ENCODE data around the gene RASAL3.

DNA sequence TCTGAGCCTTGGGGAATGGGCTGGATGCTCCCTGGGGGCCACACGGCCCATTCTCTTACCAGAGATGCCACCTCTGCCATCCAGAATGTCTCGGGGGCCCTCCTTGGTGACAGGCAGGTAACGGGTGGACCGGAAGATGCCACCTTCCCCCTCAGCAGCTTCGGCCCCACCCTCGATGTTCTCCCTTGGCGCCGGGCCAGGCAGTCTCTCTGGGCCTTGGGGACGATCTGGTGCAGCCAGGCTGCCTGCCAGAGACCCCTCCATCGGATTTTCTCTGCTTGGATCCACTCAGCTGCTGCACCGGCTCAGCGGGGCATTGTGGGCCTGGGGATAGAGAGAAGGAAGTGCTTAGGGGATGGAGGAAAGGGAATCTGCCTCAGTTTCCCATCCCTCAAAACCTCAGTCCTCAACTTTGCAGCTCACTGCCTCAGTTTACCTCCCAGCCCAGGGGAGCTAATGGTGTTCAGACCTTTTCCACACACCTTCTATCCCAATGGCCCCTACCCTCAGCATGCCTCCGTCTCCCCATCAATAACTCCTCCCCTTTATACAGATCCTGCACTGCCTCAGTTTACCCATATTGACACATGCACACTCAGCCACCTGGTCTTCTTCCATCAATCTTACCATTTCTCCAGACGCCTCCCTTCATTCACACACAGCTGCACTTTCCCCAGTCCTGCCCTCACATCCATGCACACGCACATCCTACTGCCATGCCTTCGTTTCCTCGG is 16.1 kb downstream of the RASAL3 start:
- TF ChIP-seq, protein P1, sequence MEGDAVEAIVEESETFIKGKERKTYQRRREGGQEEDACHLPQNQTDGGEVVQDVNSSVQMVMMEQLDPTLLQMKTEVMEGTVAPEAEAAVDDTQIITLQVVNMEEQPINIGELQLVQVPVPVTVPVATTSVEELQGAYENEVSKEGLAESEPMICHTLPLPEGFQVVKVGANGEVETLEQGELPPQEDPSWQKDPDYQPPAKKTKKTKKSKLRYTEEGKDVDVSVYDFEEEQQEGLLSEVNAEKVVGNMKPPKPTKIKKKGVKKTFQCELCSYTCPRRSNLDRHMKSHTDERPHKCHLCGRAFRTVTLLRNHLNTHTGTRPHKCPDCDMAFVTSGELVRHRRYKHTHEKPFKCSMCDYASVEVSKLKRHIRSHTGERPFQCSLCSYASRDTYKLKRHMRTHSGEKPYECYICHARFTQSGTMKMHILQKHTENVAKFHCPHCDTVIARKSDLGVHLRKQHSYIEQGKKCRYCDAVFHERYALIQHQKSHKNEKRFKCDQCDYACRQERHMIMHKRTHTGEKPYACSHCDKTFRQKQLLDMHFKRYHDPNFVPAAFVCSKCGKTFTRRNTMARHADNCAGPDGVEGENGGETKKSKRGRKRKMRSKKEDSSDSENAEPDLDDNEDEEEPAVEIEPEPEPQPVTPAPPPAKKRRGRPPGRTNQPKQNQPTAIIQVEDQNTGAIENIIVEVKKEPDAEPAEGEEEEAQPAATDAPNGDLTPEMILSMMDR (IDR thresholded peaks at IDR 0.05) = no peak
- TF ChIP-seq POLR2A (IDR thresholded peaks at IDR 0.05) = no peak

Measured in esophagus squamous epithelium (tissue), 4 donors.